IPS-20b (cell line): ENCODE results near the gene PLB1.
"Not testable (repeated sequence)": the region's sequence is repeated elsewhere in the genome, so short reads cannot be mapped to it uniquely, and the experiment has no call there.

ENCODE experiments used
- H3K27ac ChIP-seq: one replicate; pipeline ENCODE4 v1.5.1; 2013; ENCODE audit warnings: low read length
- H3K27me3 ChIP-seq: 2 replicates; pipeline ENCODE4 v1.6.1; 2013; ENCODE audit warnings: mild to moderate bottlenecking, low read length, inconsistent platforms; ENCODE audit not compliant: insufficient read depth
- H3K36me3 ChIP-seq: 2 replicates; pipeline ENCODE4 v1.6.1; 2013; ENCODE audit warnings: low read depth, mild to moderate bottlenecking, inconsistent platforms, low read length, moderate library complexity; ENCODE audit not compliant: insufficient read depth
- H3K4me1 ChIP-seq: 2 replicates; pipeline ENCODE4 v1.6.1; 2013; ENCODE audit warnings: mild to moderate bottlenecking, control low read depth, inconsistent platforms, low read length, moderate library complexity; ENCODE audit not compliant: insufficient read depth
- H3K4me3 ChIP-seq: 2 replicates; pipeline ENCODE4 v1.5.1; 2013; ENCODE audit warnings: mild to moderate bottlenecking, low read length, inconsistent platforms
- H3K9ac ChIP-seq: 2 replicates; pipeline ENCODE4 v1.6.1; 2013; ENCODE audit warnings: low read depth, mild to moderate bottlenecking, inconsistent platforms, low read length, moderate library complexity
- H3K9me3 ChIP-seq: 2 replicates; pipeline ENCODE4 v1.6.1; 2013; ENCODE audit warnings: mild to moderate bottlenecking, low read depth, low read length, inconsistent platforms; ENCODE audit not compliant: insufficient read depth

PLB1 gene

GRCh38 chr2:28470759-28471158 is 25.1 kb upstream of the PLB1 start:
- Histone ChIP-seq H3K4me1 (no peaks in the 10 kb centered on the region), H3K4me3 (no peak overlapping the region), H3K27me3 (no peaks in the 10 kb centered on the region), H3K9me3 (no peaks in the 10 kb centered on the region), H3K9ac (no peak overlapping the region), H3K27ac (no peak overlapping the region), H3K36me3 (no peaks in the 10 kb centered on the region)

GRCh38 chr2:28471214-28471613 is 24.6 kb upstream of the PLB1 start:
- no peak overlapping the region for H3K27ac ChIP-seq
- no peaks in the 10 kb centered on the region for H3K9me3 ChIP-seq

GRCh38 chr2:28471701-28472236 is 24.1 kb upstream of the PLB1 start:
- H3K4me3 ChIP-seq = no peak overlapping the region
- H3K9me3 ChIP-seq = no peaks in the 10 kb centered on the region
- H3K27me3 ChIP-seq = no peaks in the 10 kb centered on the region
- no peak overlapping the region for H3K27ac ChIP-seq
- no peaks in the 10 kb centered on the region for H3K4me1 ChIP-seq
- no peak overlapping the region for H3K9ac ChIP-seq
- no peaks in the 10 kb centered on the region for H3K36me3 ChIP-seq

More at GRCh38 chr2:28471214-28471613, 24.6 kb upstream of the PLB1 start:
- Histone ChIP-seq H3K9ac (no peak overlapping the region), H3K4me1 (no peaks in the 10 kb centered on the region), H3K36me3 (no peaks in the 10 kb centered on the region), H3K4me3 (no peak overlapping the region), H3K27me3 (no peaks in the 10 kb centered on the region)

GRCh38 chr2:28472641-28473040 is 23.2 kb upstream of the PLB1 start:
- not testable (repeated sequence) for H3K9ac ChIP-seq, H3K27ac ChIP-seq, H3K4me3 ChIP-seq, H3K9me3 ChIP-seq, H3K27me3 ChIP-seq, H3K4me1 ChIP-seq, H3K36me3 ChIP-seq

- H3K4me1 ChIP-seq = no peaks in the 10 kb centered on the region
- H3K4me3 ChIP-seq = no peak overlapping the region
- no peak overlapping the region for H3K9ac ChIP-seq
- no peaks in the 10 kb centered on the region for H3K36me3 ChIP-seq
- no peaks in the 10 kb centered on the region for H3K9me3 ChIP-seq
- no peak overlapping the region for H3K27ac ChIP-seq
- H3K27me3 ChIP-seq = no peaks in the 10 kb centered on the region
Observed at GRCh38 chr2:28475088-28475595, 20.7 kb upstream of the PLB1 start.

GRCh38 chr2:28477087-28477486 is 18.8 kb upstream of the PLB1 start:
- no peaks in the 10 kb centered on the region for H3K27me3 ChIP-seq

GRCh38 chr2:28477645-28478044 is 18.2 kb upstream of the PLB1 start:
- H3K27ac ChIP-seq = no peak overlapping the region
- no peaks in the 10 kb centered on the region for H3K4me1 ChIP-seq
- H3K27me3 ChIP-seq = no peaks in the 10 kb centered on the region
- H3K36me3 ChIP-seq = no peaks in the 10 kb centered on the region
- no peak overlapping the region for H3K9ac ChIP-seq
- H3K9me3 ChIP-seq = no peaks in the 10 kb centered on the region
- no peak overlapping the region for H3K4me3 ChIP-seq

More at GRCh38 chr2:28477087-28477486, 18.8 kb upstream of the PLB1 start:
- Histone ChIP-seq H3K27ac (no peak overlapping the region), H3K4me1 (no peaks in the 10 kb centered on the region), H3K9ac (no peak overlapping the region), H3K36me3 (no peaks in the 10 kb centered on the region), H3K9me3 (no peaks in the 10 kb centered on the region), H3K4me3 (no peak overlapping the region)

GRCh38 chr2:28480403-28481049 is 15.3 kb upstream of the PLB1 start:
- H3K4me3 ChIP-seq = no peak overlapping the region
- H3K27me3 ChIP-seq = no peaks in the 10 kb centered on the region
- no peaks in the 10 kb centered on the region for H3K4me1 ChIP-seq
- H3K9me3 ChIP-seq = no peaks in the 10 kb centered on the region
- no peak overlapping the region for H3K9ac ChIP-seq
- H3K27ac ChIP-seq = no peak overlapping the region
- no peaks in the 10 kb centered on the region for H3K36me3 ChIP-seq

- no peak overlapping the region for H3K27ac ChIP-seq
- no peak overlapping the region for H3K4me3 ChIP-seq
- no peaks in the 10 kb centered on the region for H3K4me1 ChIP-seq
- no peaks in the 10 kb centered on the region for H3K27me3 ChIP-seq
- H3K36me3 ChIP-seq = no peaks in the 10 kb centered on the region
- H3K9ac ChIP-seq = no peak overlapping the region
- H3K9me3 ChIP-seq = no peaks in the 10 kb centered on the region
Observed at GRCh38 chr2:28481905-28482304, 14.0 kb upstream of the PLB1 start.

GRCh38 chr2:28484835-28485234 is 11.0 kb upstream of the PLB1 start:
- Histone ChIP-seq H3K27me3 (no peaks in the 10 kb centered on the region), H3K9ac (no peak overlapping the region), H3K4me3 (no peak overlapping the region), H3K9me3 (no peaks in the 10 kb centered on the region), H3K4me1 (no peaks in the 10 kb centered on the region), H3K36me3 (no peaks in the 10 kb centered on the region), H3K27ac (no peak overlapping the region)

GRCh38 chr2:28486526-28486925 is 9.3 kb upstream of the PLB1 start:
- no peaks in the 10 kb centered on the region for H3K9me3 ChIP-seq
- no peaks in the 10 kb centered on the region for H3K27me3 ChIP-seq
- no peak overlapping the region for H3K27ac ChIP-seq
- H3K4me1 ChIP-seq = no peaks in the 10 kb centered on the region
- H3K36me3 ChIP-seq = no peaks in the 10 kb centered on the region
- no peak overlapping the region for H3K4me3 ChIP-seq
- H3K9ac ChIP-seq = no peak overlapping the region

- H3K4me3 ChIP-seq = no peak overlapping the region
- no peaks in the 10 kb centered on the region for H3K4me1 ChIP-seq
- no peak overlapping the region for H3K9ac ChIP-seq
- no peak overlapping the region for H3K27ac ChIP-seq
- no peaks in the 10 kb centered on the region for H3K27me3 ChIP-seq
- H3K9me3 ChIP-seq = no peaks in the 10 kb centered on the region
- H3K36me3 ChIP-seq = no peaks in the 10 kb centered on the region
Observed at GRCh38 chr2:28487258-28487657, 8.6 kb upstream of the PLB1 start.
